Subcutaneous abdominal adipose tissue (tissue), 5 donors: ENCODE results near the gene CIAO2B.

Experiments used
- H3K27ac ChIP-seq: one replicate; pipeline ENCODE4 v1.7.0; 2013; ENCODE audit warnings: low read depth, mild to moderate bottlenecking, inconsistent platforms, low read length, moderate library complexity
- H3K27me3 ChIP-seq, 5 donors: one replicate each; pipeline ENCODE4 v1.7.0; 2013; ENCODE audit warnings: low read length in 5 of 5, inconsistent platforms in 1 of 5; ENCODE audit not compliant: control insufficient read depth in 5 of 5, insufficient read depth in 4 of 5
- H3K36me3 ChIP-seq, 5 donors: one replicate each; pipeline ENCODE4 v1.7.0; 2013; ENCODE audit warnings: low read length in 5 of 5; ENCODE audit not compliant: control insufficient read depth in 5 of 5, insufficient read depth in 5 of 5
- H3K4me1 ChIP-seq, 5 donors: one replicate each; pipeline ENCODE4 v1.7.0; 2013; ENCODE audit warnings: low read length in 5 of 5, mild to moderate bottlenecking in 3 of 5, moderate library complexity in 1 of 5; ENCODE audit not compliant: control insufficient read depth in 5 of 5, insufficient read depth in 5 of 5
- H3K4me3 ChIP-seq, 5 donors: one replicate each; pipeline ENCODE4 v1.7.0; 2013; ENCODE audit warnings: low read length in 5 of 5, low read depth in 1 of 5
- H3K9ac ChIP-seq, 5 donors: one replicate each; pipeline ENCODE4 v1.7.0; 2013; ENCODE audit warnings: low read length in 5 of 5, mild to moderate bottlenecking in 4 of 5, moderate library complexity in 3 of 5
- H3K9me3 ChIP-seq, 5 donors: one replicate each; pipeline ENCODE4 v1.7.0; 2013; ENCODE audit warnings: low read length in 5 of 5; ENCODE audit not compliant: control insufficient read depth in 5 of 5
- donor health status: healthy.
- donor health status: healthy.
- donor health status: healthy.
- donor health status: healthy.
- donor health status: healthy.

CIAO2B gene

GRCh38 chr16:66931665-66932064 lies 2.5 kb downstream of the CIAO2B start:
- H3K9ac ChIP-seq: no peak overlapping the region
- no peak overlapping the region for H3K4me3 ChIP-seq
- no peaks in the 10 kb centered on the region for H3K27me3 ChIP-seq
- no peaks in the 10 kb centered on the region for H3K9me3 ChIP-seq
- H3K36me3 ChIP-seq: peaks cover 3 to 13% (median 12%) of the 10 kb centered on the region in 5 donors
- no peak overlapping the region for H3K27ac ChIP-seq
- peaks cover 11 to 50% (median 32%) of the 10 kb centered on the region in 5 donors for H3K4me1 ChIP-seq

- no peak overlapping the region for H3K4me3 ChIP-seq
- H3K9me3 ChIP-seq: no peaks in the 10 kb centered on the region
- H3K4me1 ChIP-seq: peaks cover 4 to 41% (median 23%) of the 10 kb centered on the region in 5 donors
- H3K27me3 ChIP-seq: peaks cover 2 to 12% (median 6%) of the 10 kb centered on the region in 5 donors
- no peak overlapping the region for H3K27ac ChIP-seq
- H3K9ac ChIP-seq: no peak overlapping the region
- peaks cover 3 to 13% (median 12%) of the 10 kb centered on the region in 5 donors for H3K36me3 ChIP-seq
Measured at GRCh38 chr16:66930189-66930588, 4.0 kb downstream of the CIAO2B start.

- no peak overlapping the region for H3K9ac ChIP-seq
- no peak overlapping the region for H3K4me3 ChIP-seq
- H3K9me3 ChIP-seq: no peaks in the 10 kb centered on the region
- peaks cover 3 to 13% (median 12%) of the 10 kb centered on the region in 5 donors for H3K36me3 ChIP-seq
- H3K4me1 ChIP-seq: peaks cover 4 to 38% (median 23%) of the 10 kb centered on the region in 5 donors
- H3K27ac ChIP-seq: no peak overlapping the region
- peaks cover 11 to 21% (median 17%) of the 10 kb centered on the region in 5 donors for H3K27me3 ChIP-seq
Measured at GRCh38 chr16:66928702-66929388, 5.4 kb downstream of the CIAO2B start.

- H3K27ac ChIP-seq: no peak overlapping the region
- H3K4me3 ChIP-seq: no peak overlapping the region
- H3K4me1 ChIP-seq: peaks cover 3 to 38% (median 23%) of the 10 kb centered on the region in 5 donors
Measured at GRCh38 chr16:66927918-66928649, 6.1 kb downstream of the CIAO2B start.

GRCh38 chr16:66926961-66927436 lies 7.2 kb downstream of the CIAO2B start:
- Histone ChIP-seq H3K9ac (no peak overlapping the region), H3K36me3 (peaks cover under 1 to 8% (median 5%) of the 10 kb centered on the region in 5 donors), H3K27ac (no peak overlapping the region), H3K9me3 (no peaks in the 10 kb centered on the region), H3K27me3 (peaks cover 15 to 28% (median 21%) of the 10 kb centered on the region in 5 donors), H3K4me1 (peaks cover 3 to 34% (median 20%) of the 10 kb centered on the region in 5 donors), H3K4me3 (no peak overlapping the region)

More at GRCh38 chr16:66927918-66928649, 6.1 kb downstream of the CIAO2B start:
- no peak overlapping the region for H3K9ac ChIP-seq
- H3K36me3 ChIP-seq: peaks cover 3 to 13% (median 12%) of the 10 kb centered on the region in 5 donors
- no peaks in the 10 kb centered on the region for H3K9me3 ChIP-seq
- peaks cover 13 to 26% (median 20%) of the 10 kb centered on the region in 5 donors for H3K27me3 ChIP-seq

- Histone ChIP-seq H3K4me1 (peaks cover 3 to 34% (median 20%) of the 10 kb centered on the region in 5 donors), H3K36me3 (peaks cover 0 to 2% (median 0%) of the 10 kb centered on the region in 5 donors), H3K27ac (no peak overlapping the region), H3K4me3 (no peak overlapping the region), H3K27me3 (peaks cover 15 to 33% (median 21%) of the 10 kb centered on the region in 5 donors), H3K9me3 (no peaks in the 10 kb centered on the region), H3K9ac (no peak overlapping the region)
Measured at GRCh38 chr16:66926171-66926947, 7.8 kb downstream of the CIAO2B start.

- H3K4me3 ChIP-seq: peak within 1 kb of the TSS in 3 of 5 donors; percentile 17 to 49 (median 44)
- H3K9ac ChIP-seq: no peak within 1 kb of the TSS
- peaks cover 15 to 39% (median 21%) of the 10 kb centered on the region in 5 donors for H3K27me3 ChIP-seq
- no peak within 1 kb of the TSS for H3K27ac ChIP-seq
- H3K4me1 ChIP-seq: peaks cover 3 to 34% (median 20%) of the 10 kb centered on the region in 5 donors
- no peaks in the 10 kb centered on the region for H3K36me3 ChIP-seq
- no peaks in the 10 kb centered on the region for H3K9me3 ChIP-seq
Measured at GRCh38 chr16:66925322-66925840, 8.8 kb downstream of the CIAO2B start, which contains the start of gene RRAD. Gene RRAD (minus strand): TSS chr16:66925535. CDS start chr16:66925179, 356 bp downstream.

GRCh38 chr16:66924527-66925321 lies 9.5 kb downstream of the CIAO2B start:
- Histone ChIP-seq H3K4me1 (peaks cover 3 to 34% (median 20%) of the 10 kb centered on the region in 5 donors), H3K27me3 (peaks cover 19 to 46% (median 25%) of the 10 kb centered on the region in 5 donors), H3K9me3 (no peaks in the 10 kb centered on the region), H3K9ac (no peak overlapping the region), H3K27ac (no peak overlapping the region), H3K4me3 (peak overlapping the region in 3 of 5 donors; percentile 17 to 49 (median 44)), H3K36me3 (no peaks in the 10 kb centered on the region)

- Histone ChIP-seq H3K9ac (no peak overlapping the region), H3K27ac (no peak overlapping the region), H3K36me3 (no peaks in the 10 kb centered on the region), H3K4me3 (peak overlapping the region in 1 of 5 donors; percentile 16), H3K4me1 (peaks cover 3 to 34% (median 20%) of the 10 kb centered on the region in 5 donors), H3K9me3 (no peaks in the 10 kb centered on the region), H3K27me3 (peaks cover 19 to 52% (median 25%) of the 10 kb centered on the region in 5 donors)
Measured at GRCh38 chr16:66923866-66924265, 10.3 kb downstream of the CIAO2B start.
